CD14-positive monocyte (primary cell): ENCODE data around the gene MISP. TPM values are rescaled to one million over a fixed set of nuclear protein-coding genes. Genes with fewer than 3 reads are reported as not detected.
A peak's percentile ranks its signal among the peaks of the same experiment; 100 is the strongest.

Source experiments
- DNase-seq, 3 donors: peaks; one replicate each; pipeline ENCODE4 v3.0.0-alpha.2; 2011 to 2022
- H2AFZ ChIP-seq: 2 replicates; pipeline ENCODE4 v1.6.0; 2012; ENCODE audit warnings: mild to moderate bottlenecking, low read depth, low read length, inconsistent platforms; ENCODE audit not compliant: insufficient read depth, poor library complexity, severe bottlenecking
- H3K27ac ChIP-seq, 2 donors: 1 replicate in 1 of 2; 2 replicates in 1 of 2; pipeline ENCODE4 v1.5.1; 2012 to 2013; ENCODE audit warnings: low read length in 2 of 2, control low read depth in 1 of 2, inconsistent platforms in 1 of 2, low read depth in 1 of 2, mild to moderate bottlenecking in 1 of 2
- H3K27me3 ChIP-seq, 2 donors: one replicate each; pipeline versions ENCODE4 v1.6.0 to v1.6.1; 2011 to 2013; ENCODE audit warnings: low read length in 2 of 2; ENCODE audit not compliant: control insufficient read depth in 2 of 2, insufficient read depth in 2 of 2
- H3K36me3 ChIP-seq, 2 donors: replicated peaks in 1 of 2; 1 replicate in 1 of 2; 2 replicates in 1 of 2; pipeline versions ENCODE4 v1.5.1 to v1.6.1; 2012 to 2013; ENCODE audit warnings: low read length in 2 of 2, control low read depth in 1 of 2, inconsistent platforms in 1 of 2, mild to moderate bottlenecking in 1 of 2; ENCODE audit not compliant: insufficient read depth in 2 of 2, control insufficient read depth in 1 of 2
- H3K4me1 ChIP-seq, 2 donors: 1 replicate in 1 of 2; 2 replicates in 1 of 2; pipeline versions ENCODE4 v1.5.1 to v1.6.1; 2012 to 2013; ENCODE audit warnings: low read length in 2 of 2, control low read depth in 1 of 2, inconsistent platforms in 1 of 2, mild to moderate bottlenecking in 1 of 2, moderate library complexity in 1 of 2; ENCODE audit not compliant: insufficient read depth in 2 of 2, control insufficient read depth in 1 of 2
- H3K4me2 ChIP-seq: replicated peaks from 2 replicates; pipeline ENCODE3; 2012; ENCODE audit warnings: low read length, moderate library complexity, mild to moderate bottlenecking; ENCODE audit not compliant: poor library complexity, severe bottlenecking; ENCODE audit errors: extremely low read depth
- H3K4me3 ChIP-seq, 3 experiments: fragments of 200-600 bp in 1 of 3; sonication (generic) in 1 of 3; replicated peaks in 1 of 3; 1 replicate in 2 of 3; 2 replicates in 1 of 3; pipeline ENCODE4 v1.5.1; 2011 to 2013; ENCODE audit warnings: low read length in 3 of 3, mild to moderate bottlenecking in 3 of 3, control low read depth in 2 of 3, low read depth in 2 of 3, inconsistent platforms in 1 of 3, moderate library complexity in 1 of 3
- H3K79me2 ChIP-seq: 2 replicates; pipeline ENCODE4 v1.6.0; 2012; ENCODE audit warnings: mild to moderate bottlenecking, control low read depth, inconsistent platforms, low read length, moderate library complexity; ENCODE audit not compliant: insufficient read depth
- H3K9ac ChIP-seq: 2 replicates; pipeline ENCODE4 v1.6.0; 2017; ENCODE audit warnings: low read length, mild to moderate bottlenecking; ENCODE audit not compliant: insufficient read depth, poor library complexity, severe bottlenecking
- H3K9me3 ChIP-seq, 2 donors: replicated peaks in 1 of 2; 1 replicate in 1 of 2; 2 replicates in 1 of 2; pipeline versions ENCODE4 v1.5.1 to v1.6.1; 2012 to 2013; ENCODE audit warnings: low read length in 2 of 2, control low read depth in 1 of 2; ENCODE audit not compliant: control insufficient read depth in 1 of 2, insufficient read depth in 1 of 2
- H4K20me1 ChIP-seq: 2 replicates; pipeline ENCODE4 v1.6.0; 2012; ENCODE audit warnings: mild to moderate bottlenecking, low read length, control low read depth, moderate library complexity; ENCODE audit not compliant: insufficient read depth
- H3K27ac Mint-ChIP-seq, 7 donors: one replicate each; pipeline ENCODE4 v1.8.0; 2020; ENCODE audit warnings: mild to moderate bottlenecking in 7 of 7, mixed read lengths in 7 of 7, moderate library complexity in 6 of 7, inconsistent platforms in 2 of 7
- H3K27me3 Mint-ChIP-seq, 3 donors: one replicate each; pipeline ENCODE4 v1.8.0; 2021 to 2022; ENCODE audit warnings: low read depth in 3 of 3, mild to moderate bottlenecking in 3 of 3, mixed read lengths in 3 of 3, moderate library complexity in 3 of 3, inconsistent platforms in 1 of 3
- H3K36me3 Mint-ChIP-seq, 2 donors: one replicate each; pipeline ENCODE4 v1.8.0; 2020; ENCODE audit warnings: mixed read lengths in 2 of 2, inconsistent platforms in 1 of 2, mild to moderate bottlenecking in 1 of 2
- H3K4me1 Mint-ChIP-seq: one replicate; pipeline ENCODE4 v1.8.0; 2020; ENCODE audit warnings: mild to moderate bottlenecking, mixed read lengths
- H3K4me3 Mint-ChIP-seq, 2 donors: one replicate each; pipeline ENCODE4 v1.8.0; 2020; ENCODE audit warnings: mild to moderate bottlenecking in 2 of 2, mixed read lengths in 2 of 2, moderate library complexity in 1 of 2
- H3K9me3 Mint-ChIP-seq, 7 donors: one replicate each; pipeline ENCODE4 v1.8.0; 2020 to 2022; ENCODE audit warnings: mixed read lengths in 7 of 7, mild to moderate bottlenecking in 6 of 7, moderate library complexity in 6 of 7, inconsistent platforms in 2 of 7
- WGBS: methylation state at CpG from one replicate; pipeline ENCODE4 v1.1.5; 2013; ENCODE audit warnings: missing lambda C conversion rate; ENCODE audit not compliant: insufficient coverage; 5-methylcytosine and 5-hydroxymethylcytosine counted together
- intact Hi-C, 2 donors: fragments of 100-400 bp; cut with micrococcal nuclease; formaldehyde crosslinking; loops; one replicate each; pipeline versions ENCODE4 v1.15.0 to v1.15.1; 2023
- polyA plus RNA-seq, 3 donors: library from polyadenylated mRNA; depleted of rRNA in 1 of 3; unstranded in 2 of 3; stranded (reverse) in 1 of 3; fragments of 300-500 nt in 2 of 3; fragments of >200 nt in 1 of 3; fragmentation: Illumina TruSeq in 2 of 3; gene quantifications; 1 replicate in 2 of 3; 2 replicates in 1 of 3; pipeline ENCODE4 v1.2.3, GENCODE V29; 2012 to 2021
- TF ChIP-seq, protein P1 (sequence below): fragments of 200-600 bp; IDR thresholded peaks from one replicate; pipeline ENCODE4 v1.8.0; 2022; ENCODE audit warnings: antibody characterized with exemption, mild to moderate bottlenecking

MISP gene
- polyA plus RNA-seq, 3 donors: not detected

DNA sequence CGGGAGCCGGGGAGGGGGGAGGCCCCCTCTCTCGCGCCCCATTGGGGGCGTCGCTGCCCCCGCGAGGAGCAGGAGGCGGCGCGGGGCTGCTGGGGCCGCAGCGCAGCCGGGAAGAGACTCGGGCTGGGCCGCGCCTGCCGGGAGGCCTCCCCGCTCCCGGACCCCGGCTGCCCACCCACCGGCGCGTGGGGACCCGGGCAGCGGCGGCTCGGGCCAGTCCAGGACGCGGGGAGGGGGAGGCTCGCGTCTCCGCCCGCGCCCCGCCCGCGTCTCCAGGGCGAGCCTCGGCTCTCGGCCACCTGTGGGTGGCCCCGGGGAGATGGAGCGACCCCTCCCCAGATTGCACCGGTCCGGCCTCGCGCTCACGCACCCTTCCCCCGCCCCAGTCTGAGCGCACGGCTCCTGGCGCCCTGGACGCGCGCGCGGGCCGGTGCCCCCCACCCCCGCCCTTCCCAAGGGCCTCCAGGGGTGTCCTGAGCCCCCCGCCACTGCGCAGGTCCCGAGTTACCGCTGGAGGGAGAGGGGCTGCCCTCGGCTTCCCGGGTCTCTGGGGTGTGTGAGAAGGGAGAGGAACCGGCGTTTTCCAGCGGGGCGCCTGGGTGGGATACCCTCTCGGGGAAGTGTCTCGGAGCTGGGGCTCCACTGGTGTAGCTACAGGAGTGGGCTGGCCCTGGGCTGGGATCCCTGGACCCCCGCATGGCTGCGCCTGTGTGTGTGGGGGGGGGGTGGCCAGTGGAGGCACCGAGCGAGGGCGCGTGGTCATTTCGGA, 41.5 kb upstream of the MISP start:
- Histone ChIP-seq H3K27ac (no peak overlapping the region), H3K27me3 (peaks cover 0 to 28% of the 10 kb centered on the region in 2 donors), H3K4me2 (peak overlapping the region; percentile 46), H3K79me2 (no peaks in the 10 kb centered on the region), H3K9me3 (peaks cover 0 to 3% of the 10 kb centered on the region in 2 donors), H4K20me1 (no peaks in the 10 kb centered on the region), H3K4me1 (peaks cover 11 to 18% of the 10 kb centered on the region in 2 donors), H3K4me3 (peak overlapping the region in 1 of 3 experiments; percentile 36), H3K9ac (no peak overlapping the region), H3K36me3 (no peaks in the 10 kb centered on the region), H2AFZ (no peak overlapping the region)
- Mint-ChIP-seq H3K27me3 (peaks cover 23 to 42% (median 27%) of the 10 kb centered on the region in 3 donors), H3K27ac (no peak overlapping the region), H3K9me3 (peaks cover 0 to 8% (median 3%) of the 10 kb centered on the region in 7 donors), H3K4me3 (no peak overlapping the region), H3K4me1 (peaks cover 3% of the 10 kb centered on the region), H3K36me3 (peaks cover 0 to 2% of the 10 kb centered on the region in 2 donors)
- intact Hi-C loops: no loop called here
- WGBS: under 1% methylated on average over 46 of the region's 78 CpGs
- TF ChIP-seq, protein P1, sequence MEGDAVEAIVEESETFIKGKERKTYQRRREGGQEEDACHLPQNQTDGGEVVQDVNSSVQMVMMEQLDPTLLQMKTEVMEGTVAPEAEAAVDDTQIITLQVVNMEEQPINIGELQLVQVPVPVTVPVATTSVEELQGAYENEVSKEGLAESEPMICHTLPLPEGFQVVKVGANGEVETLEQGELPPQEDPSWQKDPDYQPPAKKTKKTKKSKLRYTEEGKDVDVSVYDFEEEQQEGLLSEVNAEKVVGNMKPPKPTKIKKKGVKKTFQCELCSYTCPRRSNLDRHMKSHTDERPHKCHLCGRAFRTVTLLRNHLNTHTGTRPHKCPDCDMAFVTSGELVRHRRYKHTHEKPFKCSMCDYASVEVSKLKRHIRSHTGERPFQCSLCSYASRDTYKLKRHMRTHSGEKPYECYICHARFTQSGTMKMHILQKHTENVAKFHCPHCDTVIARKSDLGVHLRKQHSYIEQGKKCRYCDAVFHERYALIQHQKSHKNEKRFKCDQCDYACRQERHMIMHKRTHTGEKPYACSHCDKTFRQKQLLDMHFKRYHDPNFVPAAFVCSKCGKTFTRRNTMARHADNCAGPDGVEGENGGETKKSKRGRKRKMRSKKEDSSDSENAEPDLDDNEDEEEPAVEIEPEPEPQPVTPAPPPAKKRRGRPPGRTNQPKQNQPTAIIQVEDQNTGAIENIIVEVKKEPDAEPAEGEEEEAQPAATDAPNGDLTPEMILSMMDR: no peak
- no peak for DNase-seq

DNA sequence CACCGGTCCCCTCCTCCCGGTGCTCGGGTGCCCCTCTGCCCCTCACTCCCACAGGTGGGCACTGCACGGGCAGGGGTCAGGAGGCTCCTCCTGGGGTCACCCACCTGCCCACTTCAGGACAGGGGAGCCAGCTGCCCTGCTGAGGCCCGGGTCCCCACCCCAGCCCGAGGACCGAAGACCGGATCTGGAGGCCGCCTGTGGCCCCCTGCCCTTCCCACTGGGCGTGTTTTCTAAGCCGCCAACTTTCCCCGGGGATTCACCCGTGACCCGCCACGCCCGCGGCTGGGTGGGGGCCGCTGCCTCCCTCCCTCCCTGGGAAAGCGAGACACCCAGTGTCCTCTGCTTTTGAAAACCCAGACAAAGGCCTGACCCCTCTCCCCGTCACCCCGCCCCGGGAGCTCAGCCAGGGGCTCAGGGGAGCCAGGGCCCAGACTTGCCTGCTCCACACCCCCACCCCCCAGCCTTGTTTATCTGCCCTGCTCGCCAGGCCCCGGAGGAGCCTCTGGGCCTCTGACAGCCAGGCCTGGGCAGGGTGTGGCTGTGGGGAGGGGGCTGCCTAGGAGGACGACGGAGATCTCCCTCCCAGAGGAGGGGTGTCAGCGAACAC, 40.8 kb upstream of the MISP start:
- Histone ChIP-seq H3K4me2 (peak overlapping the region; percentile 46), H3K27me3 (peaks cover 0 to 28% of the 10 kb centered on the region in 2 donors), H3K79me2 (no peaks in the 10 kb centered on the region), H3K36me3 (no peaks in the 10 kb centered on the region), H3K9me3 (peaks cover 0 to 3% of the 10 kb centered on the region in 2 donors), H3K9ac (no peak overlapping the region), H2AFZ (no peak overlapping the region), H4K20me1 (no peaks in the 10 kb centered on the region), H3K27ac (no peak overlapping the region), H3K4me3 (no peak overlapping the region), H3K4me1 (peaks cover 7 to 14% of the 10 kb centered on the region in 2 donors)
- 31% methylated on average over 18 of the region's 27 CpGs for WGBS
- peaks cover under 1 to 9% (median 3%) of the 10 kb centered on the region in 7 donors for H3K9me3 Mint-ChIP-seq
- H3K36me3 Mint-ChIP-seq: peaks cover 0 to 2% of the 10 kb centered on the region in 2 donors
- DNase-seq: no peak
- intact Hi-C loops: no loop called here
- H3K4me3 Mint-ChIP-seq: no peak overlapping the region
- TF ChIP-seq, protein P1: no peak
- no peaks in the 10 kb centered on the region for H3K4me1 Mint-ChIP-seq
- H3K27me3 Mint-ChIP-seq: peaks cover 23 to 42% (median 27%) of the 10 kb centered on the region in 3 donors
- no peak overlapping the region for H3K27ac Mint-ChIP-seq
